Measurements from ENCODE around the gene CRIP3. TPM values are rescaled to one million over a fixed set of nuclear protein-coding genes. Genes with fewer than 3 reads are reported as not detected.

Gene CRIP3
- total and polyA plus RNA-seq, 2 donors (not counting 3 experiments of a cell fraction or from before 2014, with no cell fraction given) = not detected

- H3K79me2 ChIP-seq (ENCODE audit: control insufficient read depth, insufficient read depth, low read length) = no peaks in the 10 kb centered on the region
- H2AFZ ChIP-seq (ENCODE audit: low read depth, low read length) = no peak overlapping the region
- H3K9me1 ChIP-seq (replicated peaks; ENCODE audit: control insufficient read depth, extremely low read depth, insufficient read depth, low read length) = no peaks in the 10 kb centered on the region
- no peak for FAIRE-seq
- no peaks in the 10 kb centered on the region for H3K9me3 ChIP-seq (replicated peaks; ENCODE audit: control insufficient read depth, insufficient read depth, low read length)
- TF ChIP-seq JUN (IDR thresholded peaks at IDR 0.05; ENCODE audit: borderline replicate concordance, insufficient read depth, insufficient read length, low read depth) (no peak), CTCF (IDR thresholded peaks at IDR 0.05; ENCODE audit: extremely low read depth in 1 of 2, insufficient read depth in 1 of 2, low read depth in 1 of 2, low read length in 2 of 2) (no peak), POLR2A (IDR thresholded peaks at IDR 0.05; ENCODE audit: low read depth, low read length) (no peak), EZH2 (IDR thresholded peaks at IDR 0.05; ENCODE audit: borderline replicate concordance, low read depth, low read length, severe bottlenecking) (no peak), POLR2AphosphoS5 (IDR thresholded peaks at IDR 0.05; ENCODE audit: insufficient read depth, low read depth, low read length) (no peak), MYC (IDR thresholded peaks at IDR 0.05; ENCODE audit: low read depth, low read length) (no peak), MAX (IDR thresholded peaks at IDR 0.05; ENCODE audit: insufficient read depth, insufficient read length) (no peak), FOS (IDR thresholded peaks at IDR 0.05; ENCODE audit: borderline replicate concordance, insufficient read depth, low read length) (no peak), GATA2 (IDR thresholded peaks at IDR 0.05; ENCODE audit: insufficient read depth, insufficient read length, low read depth, low read length) (no peak)
- no peaks in the 10 kb centered on the region for H3K36me3 ChIP-seq (ENCODE audit: control insufficient read depth in 2 of 2, extremely low read depth in 1 of 2, insufficient read depth in 2 of 2, low read length in 2 of 2)
- intact Hi-C loops (cut with micrococcal nuclease) = no loop called here
- no peak overlapping the region for H3K4me3 ChIP-seq (replicated peaks in 1 of 3; ENCODE audit: insufficient read depth in 1 of 3, low read depth in 1 of 3, low read length in 3 of 3)
- no peak overlapping the region for H3K27ac ChIP-seq (ENCODE audit: insufficient read depth, low read depth, low read length)
- peaks cover 0 to 8% of the 10 kb centered on the region in 2 experiments for H3K27me3 ChIP-seq (ENCODE audit: control insufficient read depth in 2 of 2, insufficient read depth in 2 of 2, low read length in 2 of 2)
- H3K9ac ChIP-seq (replicated peaks; ENCODE audit: extremely low read depth, insufficient read depth, low read length) = no peak overlapping the region
- ChIA-PET POLR2A (no interaction called here), CTCF (no interaction called here)
- BruUV-seq (replicated peaks) = no TSS peak
- DNase-seq (ENCODE audit: low read depth, low spot score) = no peak
- dilution Hi-C loops (cut with MboI; ENCODE audit: extremely low pct_ligation_motif_present, low sequenced_read_pairs) = no loop called here
- no peaks in the 10 kb centered on the region for H4K20me1 ChIP-seq (replicated peaks; ENCODE audit: control insufficient read depth, extremely low read depth, insufficient read depth, low read length)
- no peaks in the 10 kb centered on the region for H3K4me1 ChIP-seq (ENCODE audit: control insufficient read depth, extremely low read depth, insufficient read depth, low read length)
- H3K4me2 ChIP-seq (ENCODE audit: insufficient read depth, low read length) = no peak overlapping the region
Observed at GRCh38 chr6:43302126-43302525, 6.5 kb downstream of the CRIP3 start.
